Uterus (tissue), 4 donors: Measurements from ENCODE around the gene ST8SIA6. TPM values are rescaled to one million over a fixed set of nuclear protein-coding genes. Genes with fewer than 3 reads are reported as not detected.

Source experiments
- DNase-seq, 2 donors: peaks; one replicate each; pipeline ENCODE4 v3.0.0-alpha.2; 2019 to 2020
- H3K27ac ChIP-seq, 2 donors: fragments of 200-600 bp; sonication (generic); 1 replicate in 1 of 2; 2 replicates in 1 of 2; pipeline ENCODE4 v1.5.1; 2016 to 2018
- H3K27me3 ChIP-seq, 2 donors: fragments of 200-600 bp; sonication (generic); one replicate each; pipeline ENCODE4 v1.5.1; 2018 to 2019; ENCODE audit warnings: control low read depth in 1 of 2
- H3K36me3 ChIP-seq, 2 donors: fragments of 200-600 bp; sonication (generic); one replicate each; pipeline ENCODE4 v1.5.1; 2019; ENCODE audit warnings: control low read depth in 1 of 2
- H3K4me1 ChIP-seq, 2 donors: fragments of 200-600 bp; sonication (generic); one replicate each; pipeline ENCODE4 v1.5.1; 2018 to 2019; ENCODE audit warnings: control low read depth in 1 of 2
- H3K4me3 ChIP-seq, 2 donors: fragments of 200-600 bp; sonication (generic); 1 replicate in 1 of 2; 2 replicates in 1 of 2; pipeline ENCODE4 v1.5.1; 2018 to 2019; ENCODE audit warnings: mild to moderate bottlenecking in 1 of 2
- H3K9me3 ChIP-seq, 2 donors: fragments of 200-600 bp; sonication (generic); one replicate each; pipeline ENCODE4 v1.5.1; 2019; ENCODE audit warnings: control low read depth in 1 of 2
- POLR2A ChIP-seq, 2 donors: fragments of 450-650 bp; IDR thresholded peaks; one replicate each; pipeline ENCODE4 v1.6.1; 2016; ENCODE audit warnings: antibody characterized with exemption in 2 of 2, mild to moderate bottlenecking in 1 of 2, moderate library complexity in 1 of 2
- intact Hi-C: fragments of 100-400 bp; cut with DNase I; formaldehyde crosslinking; loops from one replicate; pipeline ENCODE4 v1.15.1; 2023; ENCODE audit warnings: low total_unique reads
- total RNA-seq, 4 donors: library from RNA; depleted of rRNA in 3 of 4; stranded (reverse); fragments of >200 nt in 3 of 4; gene quantifications; one replicate each; pipeline versions ENCODE4 v1.1.0 to v1.2.4, GENCODE V29; 2014 to 2023
- TF ChIP-seq, protein P1 (sequence below), 4 experiments: fragments of 200-600 bp in 2 of 4; fragments of 450-650 bp in 2 of 4; sonication (generic) in 2 of 4; IDR thresholded peaks; one replicate each; pipeline ENCODE4 v1.5.1; 2016 to 2019; ENCODE audit warnings: antibody characterized with exemption in 4 of 4, mild to moderate bottlenecking in 2 of 4, moderate library complexity in 1 of 4
- donor health status: DM: yes; HTN: yes; CAD: no.

The ST8SIA6 gene
- total RNA-seq, 4 donors from 2014 or later: 0.77 to 1.9 (median 1.1) TPM; not detected in 1

DNA sequence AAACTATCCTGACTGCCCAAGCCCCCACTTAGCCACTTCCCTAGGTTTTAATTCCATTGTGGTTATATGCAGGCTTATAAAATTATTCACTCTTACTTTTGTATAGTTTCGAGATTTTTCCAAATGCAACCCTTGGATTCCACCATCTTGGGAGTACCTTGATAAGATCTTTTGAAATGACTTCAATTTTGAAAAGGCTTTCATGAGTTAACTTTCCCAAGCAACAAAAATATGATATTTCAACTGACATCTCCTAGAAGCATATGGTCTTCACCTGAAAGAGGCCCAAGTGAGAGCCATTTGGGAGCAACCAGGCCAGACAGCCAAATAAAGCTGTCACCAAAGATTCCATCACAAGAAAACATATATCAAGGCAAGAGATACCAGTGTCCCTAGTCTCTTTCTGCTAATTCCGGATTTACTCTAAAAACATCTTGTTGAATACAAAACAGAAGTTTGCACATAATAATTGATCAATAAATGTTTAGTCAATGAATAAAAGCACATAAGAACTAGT, 1.7 kb upstream of the ST8SIA6 start:
- Histone ChIP-seq H3K36me3 (no peaks in the 10 kb centered on the region), H3K9me3 (no peaks in the 10 kb centered on the region), H3K4me1 (peaks cover 0 to 15% of the 10 kb centered on the region in 2 donors), H3K27ac (no peak overlapping the region), H3K4me3 (no peak overlapping the region), H3K27me3 (peaks cover 0 to 8% of the 10 kb centered on the region in 2 donors)
- intact Hi-C loops: no loop called here
- TF ChIP-seq, protein P1, sequence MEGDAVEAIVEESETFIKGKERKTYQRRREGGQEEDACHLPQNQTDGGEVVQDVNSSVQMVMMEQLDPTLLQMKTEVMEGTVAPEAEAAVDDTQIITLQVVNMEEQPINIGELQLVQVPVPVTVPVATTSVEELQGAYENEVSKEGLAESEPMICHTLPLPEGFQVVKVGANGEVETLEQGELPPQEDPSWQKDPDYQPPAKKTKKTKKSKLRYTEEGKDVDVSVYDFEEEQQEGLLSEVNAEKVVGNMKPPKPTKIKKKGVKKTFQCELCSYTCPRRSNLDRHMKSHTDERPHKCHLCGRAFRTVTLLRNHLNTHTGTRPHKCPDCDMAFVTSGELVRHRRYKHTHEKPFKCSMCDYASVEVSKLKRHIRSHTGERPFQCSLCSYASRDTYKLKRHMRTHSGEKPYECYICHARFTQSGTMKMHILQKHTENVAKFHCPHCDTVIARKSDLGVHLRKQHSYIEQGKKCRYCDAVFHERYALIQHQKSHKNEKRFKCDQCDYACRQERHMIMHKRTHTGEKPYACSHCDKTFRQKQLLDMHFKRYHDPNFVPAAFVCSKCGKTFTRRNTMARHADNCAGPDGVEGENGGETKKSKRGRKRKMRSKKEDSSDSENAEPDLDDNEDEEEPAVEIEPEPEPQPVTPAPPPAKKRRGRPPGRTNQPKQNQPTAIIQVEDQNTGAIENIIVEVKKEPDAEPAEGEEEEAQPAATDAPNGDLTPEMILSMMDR (IDR thresholded peaks at IDR 0.05): no peak
- no peak for TF ChIP-seq POLR2A (IDR thresholded peaks at IDR 0.05)
- no peak for DNase-seq

DNA sequence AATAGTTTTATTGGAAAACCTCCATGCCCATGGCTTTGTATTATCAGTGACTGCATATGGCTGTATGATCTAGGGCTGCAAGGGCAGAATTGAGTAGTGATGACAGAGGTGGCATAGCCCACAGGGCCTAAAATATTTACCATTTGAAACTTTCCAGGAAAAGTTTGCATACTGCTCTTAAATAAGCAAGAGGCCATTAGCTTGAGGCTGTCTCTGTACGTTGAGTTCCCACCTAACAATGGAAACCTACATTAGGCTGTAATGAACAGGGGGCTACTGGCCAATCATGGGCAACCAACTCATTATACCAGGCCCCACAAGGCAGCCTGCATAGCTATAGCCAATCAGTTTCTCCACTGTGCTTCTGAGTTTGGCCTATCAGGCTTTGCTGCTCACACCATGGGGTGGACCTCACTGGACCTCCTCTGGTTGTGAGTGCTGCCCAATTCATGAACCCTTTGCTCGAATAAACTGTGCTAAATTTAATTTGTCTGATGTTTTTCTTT, 673 bp upstream of the ST8SIA6 start:
- no peak overlapping the region for H3K4me3 ChIP-seq
- no peak for DNase-seq
- intact Hi-C loops: no loop called here
- no peak overlapping the region for H3K27ac ChIP-seq
- TF ChIP-seq, protein P1 (IDR thresholded peaks at IDR 0.05): no peak
- TF ChIP-seq POLR2A (IDR thresholded peaks at IDR 0.05): no peak
- no peaks in the 10 kb centered on the region for H3K9me3 ChIP-seq
- peaks cover 0 to 8% of the 10 kb centered on the region in 2 donors for H3K27me3 ChIP-seq
- peaks cover 0 to 15% of the 10 kb centered on the region in 2 donors for H3K4me1 ChIP-seq
- H3K36me3 ChIP-seq: no peaks in the 10 kb centered on the region

DNA sequence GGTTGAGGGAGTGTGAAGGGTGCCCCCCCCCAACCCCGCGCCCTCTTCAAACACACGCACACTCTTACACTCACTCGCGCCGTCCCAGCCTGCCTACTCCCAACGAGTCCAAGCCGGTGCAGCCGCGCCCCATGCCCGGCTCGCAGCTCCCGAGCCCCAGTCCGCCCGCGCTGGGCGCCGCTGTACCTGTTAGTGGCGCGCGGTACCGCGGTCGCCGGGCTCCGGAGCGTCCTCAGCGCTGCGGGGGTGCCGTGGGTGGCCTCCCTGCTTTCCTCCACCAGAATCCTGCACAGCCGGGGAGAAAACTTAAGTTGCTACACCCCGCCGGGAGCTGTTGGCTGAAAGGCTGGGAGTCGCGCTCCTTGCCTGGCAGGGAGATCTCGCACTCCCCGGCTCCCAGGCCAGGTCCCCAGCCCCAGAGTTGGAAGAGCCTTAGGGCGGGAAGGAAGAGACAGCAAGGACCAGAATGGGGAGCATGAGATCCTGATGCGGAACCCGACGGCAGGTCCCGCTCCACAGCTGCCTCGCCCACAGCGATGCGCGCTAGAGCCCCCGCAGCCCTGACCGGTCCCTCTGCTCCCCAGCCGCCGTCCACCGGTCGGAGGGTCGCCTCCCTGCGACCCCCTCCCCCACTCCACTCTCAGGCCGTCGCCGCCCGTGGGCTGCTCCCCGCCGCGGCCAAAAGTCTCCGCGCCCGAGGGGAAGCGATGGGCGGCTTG, 863 bp downstream of the ST8SIA6 start:
- Histone ChIP-seq H3K4me3 (peak overlapping the region; percentile 7 to 23), H3K4me1 (peaks cover 0 to 15% of the 10 kb centered on the region in 2 donors), H3K36me3 (no peaks in the 10 kb centered on the region), H3K27me3 (peaks cover 0 to 8% of the 10 kb centered on the region in 2 donors), H3K9me3 (no peaks in the 10 kb centered on the region), H3K27ac (no peak overlapping the region)
- intact Hi-C loops: no loop called here
- peak in 1 of 2 donors; percentile 15 for DNase-seq
- TF ChIP-seq, protein P1 (IDR thresholded peaks at IDR 0.05): no peak
- TF ChIP-seq POLR2A (IDR thresholded peaks at IDR 0.05): no peak

DNA sequence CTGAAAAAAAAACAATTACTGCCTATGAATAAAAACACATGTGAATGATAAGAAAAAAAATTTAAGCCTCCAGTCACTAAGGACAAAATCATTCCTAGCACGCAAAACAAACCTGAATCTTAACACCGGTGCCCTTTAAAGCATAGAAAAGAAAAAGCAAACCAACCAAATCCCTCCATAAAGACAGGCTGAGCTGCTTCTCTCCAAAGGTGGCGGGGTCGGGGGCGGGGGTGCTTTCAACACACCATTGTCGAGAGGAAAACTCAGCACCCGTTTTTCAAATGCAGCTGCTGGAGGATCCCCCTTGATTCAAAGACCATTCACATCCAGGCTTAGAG, 1.4 kb downstream of the ST8SIA6 start:
- TF ChIP-seq POLR2A (IDR thresholded peaks at IDR 0.05): no peak
- TF ChIP-seq, protein P1 (IDR thresholded peaks at IDR 0.05): no peak
- intact Hi-C loops: no loop called here
- H3K4me3 ChIP-seq: peak overlapping the region in 1 of 2 donors; percentile 23
- peaks cover 0 to 3% of the 10 kb centered on the region in 2 donors for H3K9me3 ChIP-seq
- peaks cover 0 to 8% of the 10 kb centered on the region in 2 donors for H3K27me3 ChIP-seq
- peaks cover 0 to 15% of the 10 kb centered on the region in 2 donors for H3K4me1 ChIP-seq
- no peak for DNase-seq
- H3K27ac ChIP-seq: no peak overlapping the region
- H3K36me3 ChIP-seq: no peaks in the 10 kb centered on the region
